GM21737 (cell line): Measurements from ENCODE around the gene CAMTA1.

Source experiments
- ATAC-seq: cut with Tn5 transposase; IDR thresholded peaks from one replicate; pipeline ENCODE4 v1.9.1; 2021; ENCODE audit warnings: mild to moderate bottlenecking, moderate library complexity; ENCODE audit not compliant: unreplicated experiment

Gene CAMTA1

DNA sequence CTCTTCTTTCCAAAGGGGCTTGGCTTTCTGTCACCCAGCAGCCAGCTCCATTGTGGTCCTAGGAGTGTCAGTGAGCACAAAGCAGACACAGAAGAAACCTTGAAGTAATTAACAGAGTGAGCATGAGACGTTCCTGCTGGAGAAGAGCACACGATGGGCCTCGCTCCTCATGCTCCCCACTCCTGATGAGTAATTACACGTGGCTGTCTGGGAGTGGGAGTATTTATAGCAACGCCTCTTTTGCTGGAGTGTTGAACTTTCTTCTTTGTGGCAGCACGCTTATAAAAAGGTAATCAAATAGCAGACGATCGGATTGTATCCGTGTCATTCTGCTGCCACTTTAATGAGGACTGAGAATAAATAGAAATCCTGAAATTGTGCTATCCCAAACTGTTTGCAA, 185.8 kb downstream of the CAMTA1 start:
- no peak for ATAC-seq

DNA sequence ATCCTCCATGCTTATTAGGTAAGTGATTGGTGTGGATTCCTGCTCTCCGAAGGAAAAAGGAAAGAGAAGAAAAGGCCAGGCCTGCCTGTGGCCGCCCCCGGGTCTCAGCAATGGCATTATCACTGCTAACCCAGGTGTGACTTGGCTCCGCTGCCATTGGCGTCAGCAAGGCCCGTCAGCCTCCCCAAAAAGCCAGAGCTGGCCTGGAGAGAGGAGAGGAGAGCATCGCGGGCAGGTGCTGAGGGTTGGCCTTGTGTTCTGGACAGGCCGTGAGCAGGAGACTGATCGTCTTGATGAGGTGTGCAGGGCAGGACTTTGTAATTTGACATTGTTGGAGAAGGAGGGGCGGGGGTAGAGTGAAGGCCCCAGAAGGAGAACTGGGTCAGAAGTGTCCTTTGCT, 186.4 kb downstream of the CAMTA1 start:
- no peak for ATAC-seq

DNA sequence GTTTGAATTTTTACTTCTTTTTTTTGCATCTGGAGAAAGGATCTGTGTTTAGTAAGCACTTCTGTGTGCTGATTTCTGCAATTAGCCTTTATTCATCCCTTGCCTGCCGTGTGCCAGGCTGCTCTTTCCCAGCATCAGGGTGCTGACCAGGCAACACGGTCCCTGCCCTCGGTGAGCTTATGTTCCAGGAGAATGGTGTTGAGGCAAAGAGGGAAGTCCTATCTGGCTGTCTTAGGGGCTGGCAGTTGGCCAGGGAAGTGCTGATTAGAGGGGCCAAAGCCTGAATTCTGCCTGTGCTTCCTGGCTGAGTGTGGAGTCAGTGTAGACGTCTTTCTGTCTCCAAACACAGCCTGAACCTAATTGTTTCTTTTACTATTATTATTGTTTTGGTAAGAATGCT, 187.1 kb downstream of the CAMTA1 start:
- ATAC-seq, result no peak

DNA sequence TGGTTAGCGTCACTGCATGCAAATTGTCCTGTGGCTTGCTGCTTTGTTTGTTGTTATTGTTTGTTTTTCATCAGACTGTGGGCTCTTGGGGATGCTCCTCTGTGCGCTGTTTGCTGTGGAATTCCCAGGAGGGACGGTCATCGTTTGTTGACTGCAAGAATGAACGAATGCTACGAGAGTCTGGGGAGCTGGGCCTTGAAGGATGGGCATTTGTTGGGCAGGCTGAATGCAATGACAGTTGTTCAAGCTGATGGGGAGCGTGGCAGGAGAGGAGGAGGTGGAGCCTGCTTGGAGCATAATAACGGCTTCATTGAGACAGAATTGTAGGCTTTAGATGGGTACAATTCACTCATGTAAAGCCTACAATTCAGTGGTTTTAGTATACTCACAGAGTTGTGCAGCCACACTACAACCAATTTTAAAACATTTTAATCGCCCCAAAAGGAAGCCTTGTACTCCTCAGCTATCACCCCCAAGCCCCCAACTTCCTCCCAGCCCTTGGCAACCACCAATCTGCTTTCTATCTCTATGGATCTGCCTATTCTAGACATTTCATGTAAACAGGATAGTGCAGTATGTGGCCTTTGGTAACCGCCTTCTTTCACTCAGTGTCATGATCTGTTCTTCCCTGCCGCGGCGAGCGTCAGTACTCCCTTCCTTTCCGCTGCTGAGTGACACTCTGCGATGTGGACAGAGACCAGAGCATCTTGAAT, 190.2 kb downstream of the CAMTA1 start:
- no peak for ATAC-seq

DNA sequence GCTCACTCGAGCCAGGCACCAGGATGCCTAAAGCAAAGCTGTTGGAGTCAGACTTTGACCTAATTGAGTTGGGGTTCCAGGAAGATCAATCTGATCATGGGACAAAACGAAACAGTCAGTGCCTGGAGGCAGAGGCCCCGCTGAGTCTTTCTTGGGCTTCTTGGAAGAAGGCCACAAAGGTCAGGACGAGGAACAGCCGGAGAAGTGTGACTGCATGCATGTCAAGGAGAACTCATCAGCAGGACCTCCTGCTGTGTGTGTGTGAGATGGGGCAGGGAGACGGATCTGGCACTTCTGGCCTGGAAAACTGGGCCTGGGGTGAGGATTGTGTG, 190.8 kb downstream of the CAMTA1 start:
- ATAC-seq, result no peak

DNA sequence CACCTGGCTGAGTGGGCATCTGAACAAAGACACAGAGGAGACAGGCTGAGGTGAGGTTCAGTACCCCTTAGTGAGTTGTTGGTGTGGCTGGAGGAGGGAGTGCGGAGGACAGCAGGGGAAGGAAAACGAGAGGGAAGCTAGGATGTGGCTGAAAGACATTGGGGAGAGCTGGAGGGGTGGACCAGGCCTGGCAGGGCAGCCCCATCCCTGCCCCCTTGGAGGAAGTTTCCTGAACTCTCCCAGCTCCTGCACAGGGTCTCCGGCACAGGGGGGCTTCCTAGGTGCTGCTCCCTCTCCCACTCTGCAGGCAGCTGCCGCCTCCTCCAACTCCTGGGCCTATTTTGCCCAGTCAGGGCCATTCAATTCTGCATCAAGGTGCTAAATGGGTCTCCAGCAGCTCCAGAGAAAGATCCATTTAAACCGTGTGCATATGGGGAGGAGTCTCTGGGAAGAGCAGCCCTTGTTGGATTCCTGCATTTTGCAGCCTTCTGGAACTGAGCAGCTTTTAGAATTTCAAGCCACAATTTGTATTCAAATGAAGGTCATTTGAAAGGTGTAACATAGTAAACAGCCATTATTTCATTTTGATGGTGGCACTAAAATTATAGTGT, 193.9 kb downstream of the CAMTA1 start:
- no peak for ATAC-seq

DNA sequence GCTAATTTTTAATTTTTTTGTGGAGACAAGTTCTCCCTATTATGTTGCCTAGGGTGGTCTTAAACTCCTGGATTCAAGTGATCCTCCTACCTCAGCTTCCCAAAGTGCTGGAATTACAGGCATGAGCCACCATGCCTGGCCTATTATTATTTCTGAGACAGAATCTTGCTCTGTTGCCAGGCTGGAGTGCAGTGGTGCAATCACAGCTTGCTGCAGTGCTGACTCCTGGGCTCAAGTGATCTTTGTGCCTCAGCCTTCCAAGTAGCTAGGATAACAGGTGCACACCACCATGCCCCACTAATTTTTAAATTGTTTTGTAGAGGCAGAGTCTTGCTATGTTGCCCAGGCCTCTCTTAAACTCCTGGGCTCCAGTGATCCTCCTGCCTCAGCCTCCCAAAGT, 196.3 kb downstream of the CAMTA1 start:
- no peak for ATAC-seq

DNA sequence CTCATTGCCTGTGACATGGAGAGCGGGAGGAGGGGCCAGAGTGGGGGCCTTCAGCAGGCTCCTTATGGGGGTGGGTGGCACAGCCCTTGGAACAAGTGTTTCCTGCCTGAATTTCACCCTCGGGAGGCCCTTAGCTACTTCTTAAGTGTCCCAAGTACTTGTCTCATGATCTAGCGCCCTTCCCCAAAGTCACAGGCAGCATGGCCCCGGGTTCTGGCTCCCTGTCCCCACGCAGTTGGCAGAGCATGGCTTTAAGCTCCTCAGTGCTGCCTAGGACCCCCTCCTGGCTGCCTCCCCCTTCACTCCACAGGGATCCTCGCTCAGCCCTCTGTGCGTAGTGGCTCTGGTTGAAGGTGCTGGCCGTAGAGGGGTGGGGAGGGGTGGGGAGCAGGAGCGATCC, 197.2 kb downstream of the CAMTA1 start:
- no peak for ATAC-seq

DNA sequence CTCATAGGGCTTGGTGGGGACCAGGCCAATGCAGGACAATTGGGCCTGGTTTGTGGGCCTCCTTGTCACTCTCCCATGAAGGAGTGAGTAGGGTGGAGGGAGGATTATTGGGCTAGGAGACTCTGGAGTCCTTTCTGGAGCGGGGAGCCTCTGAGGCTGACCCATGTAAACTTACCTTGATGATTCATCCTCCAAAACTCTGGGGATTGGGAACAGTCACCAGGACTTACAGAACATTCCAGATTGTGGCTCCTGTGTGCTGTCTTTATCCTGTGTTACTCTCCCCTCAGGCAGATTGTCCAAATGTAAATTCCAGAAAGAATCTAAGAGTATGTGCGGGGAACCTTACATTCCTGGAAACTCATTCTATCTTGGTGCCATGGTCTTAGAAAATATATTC, 197.6 kb downstream of the CAMTA1 start:
- no peak for ATAC-seq

DNA sequence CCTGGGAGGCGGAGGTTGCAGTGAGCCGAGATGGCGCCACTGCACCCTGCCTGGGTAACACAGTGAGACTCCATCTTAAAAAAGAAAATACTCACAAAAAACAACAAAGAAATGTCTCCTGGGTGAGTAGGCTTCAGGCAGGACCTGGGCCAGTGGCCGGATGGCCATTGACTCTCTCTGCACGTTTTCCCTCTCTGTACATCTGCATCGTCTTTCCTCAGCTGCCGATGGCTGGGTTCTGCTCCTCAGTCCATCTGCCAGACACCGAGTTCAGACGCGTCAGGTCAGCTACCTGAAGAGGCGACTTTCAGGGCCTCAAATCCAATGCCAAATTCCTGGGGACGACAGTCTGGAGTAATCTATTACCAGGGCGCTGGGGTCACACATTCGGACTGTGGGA, 199.3 kb downstream of the CAMTA1 start:
- ATAC-seq, result no peak

DNA sequence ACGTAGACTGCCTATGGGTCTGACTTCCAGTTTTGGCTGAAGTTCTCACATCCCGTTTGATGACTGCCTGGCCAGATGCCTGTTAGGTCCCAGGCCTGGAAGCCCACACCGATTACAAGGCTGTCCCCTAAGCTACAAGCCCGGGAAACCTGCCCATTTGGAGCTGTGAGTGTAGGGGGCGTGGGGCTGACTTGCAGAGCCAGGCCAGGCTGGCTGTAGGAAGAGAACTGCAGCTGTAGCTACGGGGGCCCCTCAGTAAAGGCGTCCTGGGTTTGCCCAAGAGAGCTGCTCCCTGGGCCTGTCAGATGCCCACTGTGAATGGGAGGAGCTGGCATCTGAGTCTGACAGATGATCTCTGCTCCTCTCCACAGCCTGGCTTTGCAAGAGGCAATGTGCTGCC, 199.7 kb downstream of the CAMTA1 start:
- no peak for ATAC-seq

DNA sequence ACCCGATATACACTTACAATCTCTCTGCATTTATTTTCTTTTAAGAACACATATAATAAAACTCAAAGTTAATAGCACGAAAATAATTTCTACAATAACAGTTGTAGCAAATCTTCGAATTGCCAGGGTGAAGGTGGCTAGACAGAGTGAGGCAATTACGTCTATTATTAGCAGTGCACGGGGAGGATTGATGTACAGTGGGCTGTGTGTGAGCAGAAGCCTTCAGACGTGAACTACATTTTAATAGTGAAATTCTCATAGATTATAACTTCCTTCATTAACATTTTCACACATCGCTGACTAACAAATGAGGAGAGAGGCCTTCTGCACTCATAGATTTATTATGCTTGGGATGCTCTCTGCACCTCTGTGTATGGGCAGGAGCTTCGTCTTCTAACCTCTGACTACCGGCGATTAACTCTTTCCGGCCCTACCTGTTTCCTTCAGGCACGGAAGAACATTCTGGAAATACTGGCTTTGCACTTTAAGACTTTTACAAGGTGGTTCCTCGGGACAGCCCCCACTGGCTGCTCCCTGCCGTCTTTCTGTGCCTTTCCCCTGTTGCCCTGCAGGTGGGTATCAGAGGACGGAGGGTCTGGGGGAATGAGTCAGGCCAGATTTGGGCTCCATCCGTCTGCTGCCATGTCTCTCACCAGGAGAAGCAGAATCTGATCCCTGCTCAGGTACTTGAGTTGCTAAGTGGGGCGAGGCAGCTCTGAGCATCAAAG, 200.5 kb downstream of the CAMTA1 start:
- no peak for ATAC-seq

DNA sequence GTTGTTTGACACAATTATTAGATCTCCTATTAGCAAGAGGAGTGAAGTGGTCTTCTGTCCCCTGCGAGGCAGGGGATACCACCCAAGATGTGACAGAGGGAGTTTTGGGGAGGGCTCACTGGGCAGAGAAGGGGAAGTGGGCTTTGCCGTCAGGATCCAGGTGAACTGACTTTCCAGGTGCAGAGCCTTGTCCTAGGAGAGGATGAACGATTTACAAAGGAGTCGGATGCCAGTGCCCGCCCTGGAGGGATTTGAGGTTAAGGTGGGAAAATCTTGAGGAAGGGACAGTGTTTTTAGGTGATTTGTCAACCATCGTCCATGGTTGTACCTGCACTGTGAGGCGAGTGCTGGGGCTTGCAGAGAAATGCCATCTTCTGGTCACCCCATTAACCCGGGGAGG, 201.0 kb downstream of the CAMTA1 start:
- no peak for ATAC-seq

DNA sequence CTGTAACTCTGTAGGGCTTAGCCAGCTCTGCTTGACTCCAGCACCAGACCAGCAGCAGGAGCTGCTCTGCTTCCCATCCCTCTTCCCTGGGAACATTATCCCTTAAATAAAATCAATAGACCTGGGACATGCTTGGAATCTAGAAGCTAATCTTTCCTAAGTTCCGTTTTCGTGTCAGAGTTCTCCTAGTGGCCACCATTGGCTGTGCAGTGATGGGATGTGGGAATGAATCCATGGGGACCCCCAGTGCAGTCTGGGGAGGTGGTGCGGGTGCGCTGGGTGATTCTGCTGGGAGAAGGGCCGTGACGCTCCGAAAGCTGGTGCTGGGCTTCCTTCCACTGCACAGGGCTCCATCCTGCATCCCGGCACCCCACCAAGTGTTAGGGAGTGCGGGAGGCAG, 202.7 kb downstream of the CAMTA1 start:
- no peak for ATAC-seq

DNA sequence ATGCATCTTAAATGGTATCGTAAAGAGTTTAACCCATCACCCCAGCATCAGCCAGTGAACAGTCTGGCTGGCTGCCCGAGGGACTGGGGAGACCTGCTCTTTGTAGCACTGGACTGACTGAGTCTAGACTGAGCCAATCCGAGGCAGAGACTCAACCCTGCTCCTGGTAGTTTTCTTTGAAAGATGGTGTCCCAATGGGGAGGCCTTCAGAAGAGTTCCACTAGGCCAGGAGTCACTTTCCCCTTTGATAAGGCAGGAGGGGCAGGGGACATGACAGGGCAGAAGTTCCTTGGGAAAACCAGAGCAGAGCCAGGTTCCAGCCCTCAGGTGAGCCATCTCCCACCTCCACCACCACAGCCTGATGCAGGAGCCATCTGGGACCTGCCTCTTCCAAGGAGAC, 203.5 kb downstream of the CAMTA1 start:
- no peak for ATAC-seq

DNA sequence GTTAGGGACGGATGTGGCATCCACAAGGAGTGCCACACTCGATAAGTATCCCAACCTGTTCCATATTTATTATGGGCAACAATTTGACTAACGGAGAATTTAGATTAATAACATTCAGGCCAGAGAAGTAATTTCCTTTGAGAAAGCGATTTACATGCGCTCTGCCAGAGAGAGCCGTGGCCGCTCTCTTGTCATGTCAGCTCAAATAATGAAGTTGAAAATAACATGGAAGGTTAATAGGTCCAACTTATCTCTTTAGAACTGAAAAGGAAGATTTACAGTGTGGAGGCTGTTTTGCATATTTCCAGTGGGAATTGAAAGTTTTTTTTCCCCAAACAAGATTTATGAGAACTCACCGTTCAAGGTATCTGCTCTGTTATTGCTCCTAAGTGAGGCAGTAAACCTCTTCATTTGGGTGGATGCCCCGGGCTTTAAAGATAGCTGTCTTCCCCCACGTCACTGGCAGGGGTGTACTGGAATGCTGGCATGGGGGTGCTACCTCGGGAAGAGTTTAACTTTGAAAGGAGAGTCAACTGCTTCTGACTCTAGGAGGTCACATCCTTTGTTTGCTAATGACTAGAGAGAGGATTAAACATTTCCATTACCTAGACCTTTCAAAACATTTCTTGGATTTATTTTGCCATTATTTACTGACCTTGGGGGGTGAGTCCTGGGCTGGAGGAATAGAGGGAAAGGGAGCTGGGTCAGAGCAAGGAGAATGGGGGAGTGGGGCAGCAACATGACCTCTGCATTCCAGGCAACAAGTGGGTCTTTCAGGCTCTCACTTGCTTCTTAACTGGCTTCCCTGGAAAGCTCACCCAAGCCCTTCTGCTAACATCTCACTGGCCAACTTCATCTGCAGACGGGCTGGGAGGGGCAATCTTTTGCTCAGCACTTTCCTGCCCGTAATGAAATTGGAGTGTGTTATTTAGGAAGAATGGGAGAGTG, 204.2 kb downstream of the CAMTA1 start:
- ATAC-seq, result no peak

DNA sequence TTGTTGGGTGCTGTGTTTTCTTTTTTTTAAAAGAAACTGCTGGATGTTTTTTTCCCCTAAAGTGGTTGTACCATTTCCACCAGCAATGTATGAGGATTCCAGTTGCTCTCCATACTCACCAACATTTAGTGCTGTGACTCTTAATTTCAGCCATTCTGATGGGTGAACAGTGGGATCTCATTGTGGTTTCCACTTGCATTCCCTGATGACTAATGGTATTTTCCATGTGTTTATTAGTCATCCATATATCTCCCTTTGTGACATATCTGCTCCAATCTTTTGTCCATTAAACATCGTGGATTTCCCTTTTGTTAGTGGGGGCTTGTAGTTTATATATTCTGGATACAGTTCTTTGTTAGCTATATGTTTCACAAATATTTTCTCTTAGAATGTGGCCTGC, 206.0 kb downstream of the CAMTA1 start:
- no peak for ATAC-seq

DNA sequence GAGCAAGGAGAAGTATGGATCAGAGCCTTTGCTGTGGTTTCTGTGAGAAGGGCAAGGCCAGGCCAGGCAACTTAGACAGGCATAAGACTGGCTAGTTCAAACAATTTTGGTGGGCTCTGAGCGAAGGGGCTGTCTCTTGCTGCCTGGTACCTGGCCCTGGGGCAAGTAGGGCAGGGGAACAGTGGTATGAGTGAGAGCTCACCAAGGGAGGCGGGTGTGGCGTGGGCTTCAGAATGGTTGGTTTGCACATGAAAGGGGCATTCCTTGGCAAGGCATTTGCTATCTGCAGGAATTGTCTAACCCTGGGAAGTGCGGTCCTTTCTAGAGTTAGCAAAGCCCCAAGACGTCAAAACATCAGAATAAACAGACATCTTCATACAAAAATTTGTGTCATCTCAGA, 210.5 kb downstream of the CAMTA1 start:
- ATAC-seq, result no peak

DNA sequence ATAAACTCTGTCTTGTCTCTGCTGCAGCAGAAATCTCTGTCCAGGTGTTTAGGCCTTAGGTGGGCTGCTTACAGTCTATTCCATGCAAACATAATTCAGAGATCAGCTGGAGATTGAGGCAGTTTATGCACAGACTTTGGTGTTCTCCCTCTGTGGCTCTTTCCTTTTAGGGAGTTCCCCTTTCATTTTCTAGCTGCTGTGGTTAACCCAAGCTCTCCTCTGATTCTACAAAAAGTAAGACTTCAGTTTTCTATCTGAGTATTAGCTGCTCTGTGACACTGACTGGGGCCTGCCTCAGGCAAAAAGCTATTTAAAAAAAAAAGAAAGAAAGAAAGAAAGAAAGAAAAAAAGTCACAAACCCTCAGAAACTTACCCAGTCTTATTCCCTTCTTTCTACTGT, 211.1 kb downstream of the CAMTA1 start:
- no peak for ATAC-seq

DNA sequence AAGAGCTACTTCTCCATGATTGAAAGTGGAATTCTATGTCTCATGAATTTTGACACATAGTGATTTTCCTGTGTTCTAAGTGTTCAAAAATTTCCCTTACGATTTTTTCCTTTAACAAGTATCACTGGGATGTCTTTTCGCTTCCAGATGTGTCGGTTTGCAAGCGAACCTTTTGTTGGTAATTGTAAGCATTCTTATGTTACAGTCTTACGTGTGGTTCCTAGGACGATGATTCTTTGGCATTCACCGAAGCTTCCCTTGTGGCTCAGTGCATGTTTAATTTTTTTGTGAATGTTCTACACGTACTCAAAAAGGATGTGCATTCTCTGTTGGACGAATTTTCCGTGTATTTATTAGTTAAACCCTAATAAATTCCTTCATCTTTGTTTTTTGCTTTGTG, 211.6 kb downstream of the CAMTA1 start:
- no peak for ATAC-seq

DNA sequence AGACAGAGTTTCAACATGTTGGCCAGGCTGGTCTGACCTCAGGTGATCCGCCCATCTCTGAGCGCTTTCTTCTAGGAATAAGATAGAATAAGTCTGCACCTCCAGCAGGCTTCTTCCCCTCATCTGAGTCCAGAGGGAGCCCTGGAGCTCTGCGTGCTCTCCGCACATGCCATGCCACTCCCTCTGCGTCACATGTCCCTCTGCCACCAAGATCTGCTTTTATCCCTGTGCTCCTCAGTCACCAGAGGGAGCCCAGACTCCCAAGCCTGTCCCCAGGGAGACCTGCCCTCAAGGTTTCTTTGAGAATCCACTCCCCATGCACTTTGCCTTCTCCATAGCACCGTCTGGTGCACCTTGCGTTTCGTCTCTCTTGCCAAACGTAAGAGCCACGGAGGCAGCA, 213.0 kb downstream of the CAMTA1 start:
- no peak for ATAC-seq
